ENCODE measurements around the gene ZNF497. TPM values are rescaled to one million over a fixed set of nuclear protein-coding genes. Genes with fewer than 3 reads are reported as not detected.

The ZNF497 gene
- total RNA-seq, 2 experiments from 2014 or later, result 1.7 to 2.1 TPM

Small RNAs within 50 kb of the gene (microRNA-seq; reads per million reads assigned to microRNA genes)
- gene MIR4754 (not detected), gene MIR6806 (not detected)

Other genes starting within 250 kb of the ZNF497 start
- gene ZNF329, start 212.0 kb downstream of the ZNF497 start, total RNA-seq, result 10 to 100 TPM; 10.1 to 10.3 TPM
- 10 to 100 TPM; 54.6 to 56.9 TPM for gene ZNF274, start 179.7 kb downstream of the ZNF497 start, total RNA-seq
- 10 to 100 TPM; 54.0 to 62.7 TPM for gene ZNF544, start 133.8 kb downstream of the ZNF497 start, total RNA-seq
- 1 to 10 TPM; 8.6 to 8.9 TPM for gene ZNF8, start 83.8 kb downstream of the ZNF497 start, total RNA-seq
- 10 to 100 TPM; 74.5 to 76.3 TPM for gene ERVK3-1, start 57.4 kb downstream of the ZNF497 start, total RNA-seq
- 1 to 10 TPM; 6.3 TPM for gene ZSCAN22, start 35.8 kb downstream of the ZNF497 start, total RNA-seq
- 10 to 100 TPM; 21.0 to 22.8 TPM for gene A1BG, start 9.3 kb downstream of the ZNF497 start, total RNA-seq
- 1 to 10 TPM; 2.9 to 3.5 TPM for gene ZNF837, start 18.3 kb upstream of the ZNF497 start, total RNA-seq
- gene RPS5, start 24.5 kb upstream of the ZNF497 start, total RNA-seq, result 1,000 to 10,000 TPM; 1,038 to 1,039 TPM
- under 1 TPM; 0.83 to 0.94 TPM for gene RNF225, start 32.9 kb upstream of the ZNF497 start, total RNA-seq
- 10 to 100 TPM in 1 of 2 experiments, 1 to 10 TPM in 1; 8.6 to 10.6 TPM for gene ZNF584, start 45.9 kb upstream of the ZNF497 start, total RNA-seq
- 1 to 10 TPM; 7.3 to 7.4 TPM for gene ZNF132, start 77.4 kb upstream of the ZNF497 start, total RNA-seq
- gene ZNF324B, start 88.9 kb upstream of the ZNF497 start, total RNA-seq, result 10 to 100 TPM; 11.6 to 13.9 TPM
- 10 to 100 TPM; 18.0 to 18.5 TPM for gene ZNF324, start 104.3 kb upstream of the ZNF497 start, total RNA-seq
- 10 to 100 TPM; 10.9 TPM for gene ZNF446, start 113.6 kb upstream of the ZNF497 start, total RNA-seq
- 10 to 100 TPM; 13.7 to 15.4 TPM for gene SLC27A5, start 149.2 kb upstream of the ZNF497 start, total RNA-seq
- gene ZBTB45, start 157.1 kb upstream of the ZNF497 start, total RNA-seq, result 10 to 100 TPM; 18.9 to 19.5 TPM
- 100 to 1,000 TPM; 409 to 412 TPM for gene TRIM28, start 181.3 kb upstream of the ZNF497 start, total RNA-seq
- gene CHMP2A, start 192.4 kb upstream of the ZNF497 start, total RNA-seq, result 100 to 1,000 TPM in 1 of 2 experiments, 10 to 100 TPM in 1; 99.0 to 111 TPM
- 10 to 100 TPM; 79.5 to 81.2 TPM for gene UBE2M, start 195.9 kb upstream of the ZNF497 start, total RNA-seq
- gene MZF1, start 210.6 kb upstream of the ZNF497 start, total RNA-seq, result 10 to 100 TPM; 31.3 to 31.7 TPM